LNCaP clone FGC (cell line): ENCODE data around the gene RPL15.

ENCODE experiments used
- DNase-seq: peaks from one replicate; pipeline ENCODE4 v3.0.0-alpha.2; 2011; ENCODE audit warnings: low read depth
- H3K4me3 ChIP-seq: 2 replicates; pipeline ENCODE4 v1.5.1; 2011; ENCODE audit warnings: mild to moderate bottlenecking, low read depth, low read length, control low read depth
- CTCF ChIP-seq: IDR thresholded peaks from 2 replicates; pipeline ENCODE4 v1.5.1; 2012; ENCODE audit warnings: mild to moderate bottlenecking; ENCODE audit not compliant: control insufficient read depth, insufficient read depth; ENCODE audit errors: extremely low read depth

Gene RPL15

DNA sequence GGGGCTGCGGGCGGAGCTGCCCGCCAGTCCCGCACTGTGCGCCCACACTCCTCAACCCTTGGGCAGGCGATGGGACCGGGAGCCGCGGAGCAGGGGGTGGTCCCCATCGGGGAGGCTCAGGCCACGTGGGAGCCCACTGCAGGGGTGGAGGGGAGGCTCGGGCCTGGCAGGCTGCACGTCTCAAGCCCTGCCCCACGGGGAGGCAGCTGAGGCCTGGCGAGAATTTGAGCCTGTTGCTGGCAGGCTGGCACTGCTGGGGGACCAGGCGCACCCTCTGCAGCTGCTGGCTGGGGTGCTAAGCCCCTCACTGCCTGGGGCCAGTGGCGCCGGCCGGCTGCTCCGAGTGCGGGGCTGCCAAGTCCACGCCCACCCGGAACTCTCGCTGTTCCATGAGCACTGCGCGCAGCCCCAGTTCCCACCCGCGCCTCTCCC is 34.4 kb upstream of the RPL15 start:
- H3K4me3 ChIP-seq, result no peak overlapping the region
- no peak for TF ChIP-seq CTCF
- no peak for DNase-seq

DNA sequence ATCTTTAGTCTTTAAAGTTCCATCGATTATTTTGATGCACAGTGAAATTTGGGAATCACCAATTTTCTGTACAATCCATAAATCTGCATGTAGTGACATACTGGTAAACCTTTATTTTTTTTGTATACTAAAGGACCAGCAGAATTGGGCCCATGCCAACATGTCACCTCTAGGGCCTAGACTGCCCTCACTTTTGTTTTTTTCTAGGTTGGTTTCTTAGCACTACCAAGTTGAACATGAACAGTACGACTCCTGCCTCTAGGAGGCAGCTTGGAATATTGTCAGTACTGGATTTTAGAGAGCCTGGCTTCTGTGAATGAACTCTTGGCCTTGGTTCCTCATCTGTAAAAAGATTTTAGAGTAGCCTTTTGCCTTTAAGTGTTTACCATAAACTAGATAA is 32.5 kb upstream of the RPL15 start:
- no peak overlapping the region for H3K4me3 ChIP-seq
- TF ChIP-seq CTCF, result no peak
- DNase-seq, result no peak

- TF ChIP-seq CTCF, result no peak
- H3K4me3 ChIP-seq, result no peak overlapping the region
- no peak for DNase-seq
These were observed 31.7 kb upstream of the RPL15 start for GRCh38 chr3:23885210-23885609.

- no peak for DNase-seq
- H3K4me3 ChIP-seq, result no peak overlapping the region
- no peak for TF ChIP-seq CTCF
These were observed 30.6 kb upstream of the RPL15 start for GRCh38 chr3:23886311-23886710.

DNA sequence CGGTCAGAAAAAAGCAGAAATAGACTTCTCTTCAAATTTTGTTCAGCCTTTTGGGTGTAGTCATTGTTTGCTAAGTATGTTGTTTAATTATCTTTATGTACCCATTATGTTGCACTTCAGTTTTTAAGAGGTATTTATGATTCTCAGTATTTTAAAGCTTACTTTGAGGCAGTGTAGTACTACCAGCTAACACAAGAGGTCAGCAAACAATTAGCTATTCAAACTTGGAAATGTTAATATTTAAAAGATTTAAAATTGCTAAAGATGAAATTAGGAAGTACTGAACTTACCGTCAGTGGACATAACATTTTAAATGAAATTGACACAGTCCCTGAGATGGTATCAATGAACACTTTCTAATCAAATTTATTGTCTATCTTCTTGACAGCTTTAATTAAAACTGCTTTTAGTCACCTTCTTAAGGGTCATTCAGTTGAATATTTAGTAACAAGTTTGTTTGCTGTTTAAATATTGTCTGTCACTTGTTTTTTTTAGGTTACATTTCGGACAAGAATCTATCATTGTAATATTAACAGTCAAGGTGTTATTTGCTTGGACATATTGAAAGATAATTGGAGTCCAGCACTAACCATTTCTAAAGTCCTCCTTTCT is 28.2 kb upstream of the RPL15 start:
- no peak overlapping the region for H3K4me3 ChIP-seq
- peak; percentile 64 for TF ChIP-seq CTCF
- no peak for DNase-seq

- H3K4me3 ChIP-seq, result no peak overlapping the region
- no peak for DNase-seq
- no peak for TF ChIP-seq CTCF
These were observed 27.5 kb upstream of the RPL15 start for GRCh38 chr3:23889386-23889785.

GRCh38 chr3:23889950-23890349 is 27.0 kb upstream of the RPL15 start:
- no peak for TF ChIP-seq CTCF
- no peak for DNase-seq
- no peak overlapping the region for H3K4me3 ChIP-seq
